ENCODE measurements around the gene C1orf185.

Gene C1orf185

DNA sequence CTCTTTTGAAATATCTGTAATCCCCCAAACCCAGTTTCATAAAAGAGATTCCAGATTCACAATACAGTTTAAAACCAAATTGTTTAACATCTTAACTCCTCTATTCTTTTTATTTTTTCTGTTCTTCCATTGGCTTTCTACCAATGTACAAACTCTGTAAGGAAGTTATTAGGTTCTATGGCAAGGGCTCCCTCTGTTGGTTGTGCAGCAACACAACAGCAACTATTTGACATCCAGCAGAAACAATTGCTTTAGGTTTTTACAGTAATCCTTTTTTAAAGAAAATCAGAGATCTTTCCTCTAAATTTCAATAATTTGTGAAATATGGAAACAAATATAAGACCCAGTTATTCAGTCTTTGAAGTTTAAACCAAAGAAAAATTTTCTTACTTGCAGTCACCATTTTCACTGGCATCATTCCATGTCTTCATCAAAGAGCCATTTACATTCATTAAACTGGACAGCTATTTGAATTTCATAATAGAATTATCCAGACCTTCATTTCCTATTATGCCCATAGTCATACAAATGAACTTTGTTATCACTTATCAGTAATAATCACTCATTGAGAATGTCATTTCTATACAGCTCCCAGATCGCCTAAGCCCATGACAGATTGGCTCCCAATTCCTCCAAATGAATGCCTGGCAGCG is 87.5 kb downstream of the C1orf185 start:
- in situ Hi-C loops (cut with HindIII; ENCODE audit: low pct_ligation_motif_present, low pct_unique_long_range_greater_than_20kb, low sequenced_read_pairs) = no loop called here
- peak; percentile 70 for DNase-seq

GRCh38 chr1:51190961-51191360 is 88.9 kb downstream of the C1orf185 start:
- DNase-seq = no peak
- in situ Hi-C loops (cut with HindIII; ENCODE audit: low pct_ligation_motif_present, low pct_unique_long_range_greater_than_20kb, low sequenced_read_pairs) = no loop called here

- DNase-seq = peak; percentile 68
- in situ Hi-C loops (cut with HindIII; ENCODE audit: low pct_ligation_motif_present, low pct_unique_long_range_greater_than_20kb, low sequenced_read_pairs) = no loop called here
Measured at GRCh38 chr1:51192213-51192843, 90.3 kb downstream of the C1orf185 start.

DNA sequence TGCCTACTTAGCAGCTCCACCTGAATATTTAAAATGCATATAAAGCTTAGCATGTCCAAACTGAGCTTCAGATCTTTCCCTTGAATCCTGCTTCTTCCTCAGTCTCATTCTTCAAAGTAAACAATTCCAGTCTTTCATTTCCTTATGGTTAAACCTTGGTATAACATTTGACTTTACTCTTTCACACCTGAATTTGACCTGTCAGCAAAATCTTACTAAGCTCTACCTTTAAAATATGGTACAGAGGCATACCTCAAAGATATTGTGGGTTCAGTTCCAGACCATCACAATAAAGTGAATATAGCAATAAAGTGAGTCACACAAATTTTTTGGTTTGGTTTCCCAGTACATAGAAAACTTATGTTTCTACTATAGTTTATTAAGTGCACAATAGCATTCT is 91.5 kb downstream of the C1orf185 start:
- in situ Hi-C loops (cut with HindIII; ENCODE audit: low pct_ligation_motif_present, low pct_unique_long_range_greater_than_20kb, low sequenced_read_pairs) = no loop called here

More for the DNA sequence above, 91.5 kb downstream of the C1orf185 start:
- no peak for DNase-seq
